ENCODE results near the gene ZKSCAN3. TPM values are rescaled to one million over a fixed set of nuclear protein-coding genes. Genes with fewer than 3 reads are reported as not detected.

ZKSCAN3 gene
- total and polyA plus RNA-seq, 2 experiments from 2014 or later = 1.6 to 3.0 TPM

- Histone ChIP-seq H3K27ac (no peak overlapping the region), H3K36me3 (ENCODE audit: low read depth) (no peaks in the 10 kb centered on the region), H3K9ac (no peak overlapping the region), H3K79me2 (ENCODE audit: insufficient read depth) (peaks cover 44% of the 10 kb centered on the region), H4K20me1 (ENCODE audit: insufficient read depth) (no peaks in the 10 kb centered on the region), H3K9me3 (ENCODE audit: low read depth) (no peaks in the 10 kb centered on the region), H3K27me3 (replicated peaks; ENCODE audit: insufficient read depth) (0 out of 2 replicates have a peak, but pooled peaks cover 6% of the 10 kb centered on the region), H3K4me1 (ENCODE audit: insufficient read depth) (peaks cover 7% of the 10 kb centered on the region; the same call in 1 of the 2 replicates), H2AFZ (no peak overlapping the region), H3K9me2 (ENCODE audit: insufficient read depth) (no peaks in the 10 kb centered on the region), H3F3A (ENCODE audit: insufficient read depth) (no peaks in the 10 kb centered on the region; the same call in none of the 2 replicates), H3K4me3 (no peak overlapping the region), H3K4me2 (ENCODE audit: unreplicated experiment) (no peak overlapping the region)
- TF ChIP-seq EZH2 (IDR thresholded peaks at IDR 0.05; ENCODE audit: insufficient read depth, poor library complexity, severe bottlenecking) (no peak), EZH2phosphoT487 (IDR thresholded peaks at IDR 0.05; ENCODE audit: insufficient read depth, low read depth) (no peak)
- in situ Hi-C loops (cut with MboI) = loop anchor here (25.0 kb wide), 1 partner anchor 1164 kb away; no protein-coding TSS in a partner anchor
- DNase-seq = no peak
- 72 to 85% methylated on average over 2 of the region's 2 CpGs for WGBS, 2 experiments (ENCODE audit: low coverage in 1 of 2, low lambda C conversion rate in 2 of 2, missing lambda C conversion rate in 2 of 2)
These were observed 1.8 kb downstream of the ZKSCAN3 start for GRCh38 chr6:28351493-28351925.

- H3K36me3 ChIP-seq (ENCODE audit: low read depth) = no peaks in the 10 kb centered on the region
- no peaks in the 10 kb centered on the region; the same call in none of the 2 replicates for H3F3A ChIP-seq (ENCODE audit: insufficient read depth)
- H3K9ac ChIP-seq = 0 out of 2 replicates have a peak overlapping the region, but pooled peaks have one; percentile 22
- H3K9me2 ChIP-seq (ENCODE audit: insufficient read depth) = no peaks in the 10 kb centered on the region
- TF ChIP-seq EZH2 (IDR thresholded peaks at IDR 0.05; ENCODE audit: insufficient read depth, poor library complexity, severe bottlenecking) = no peak
- TF ChIP-seq EZH2phosphoT487 (IDR thresholded peaks at IDR 0.05; ENCODE audit: insufficient read depth, low read depth) = no peak
- H3K4me2 ChIP-seq (ENCODE audit: unreplicated experiment) = no peak overlapping the region
- H3K4me1 ChIP-seq (ENCODE audit: insufficient read depth) = peaks cover 7% of the 10 kb centered on the region; the same call in 1 of the 2 replicates
- no peak overlapping the region for H3K27ac ChIP-seq
- no peaks in the 10 kb centered on the region for H4K20me1 ChIP-seq (ENCODE audit: insufficient read depth)
- in situ Hi-C loops (cut with MboI) = loop anchor here (25.0 kb wide), 1 partner anchor 1166 kb away; no protein-coding TSS in a partner anchor
- DNase-seq = no peak
- no peak overlapping the region for H2AFZ ChIP-seq
- WGBS, 2 experiments (ENCODE audit: low coverage in 1 of 2, low lambda C conversion rate in 2 of 2, missing lambda C conversion rate in 2 of 2) = 84 to 86% methylated on average over 3 of the region's 3 CpGs
- H3K27me3 ChIP-seq (replicated peaks; ENCODE audit: insufficient read depth) = no peaks in the 10 kb centered on the region
- H3K79me2 ChIP-seq (ENCODE audit: insufficient read depth) = peaks cover 44% of the 10 kb centered on the region
- H3K4me3 ChIP-seq = no peak overlapping the region
- H3K9me3 ChIP-seq (ENCODE audit: low read depth) = no peaks in the 10 kb centered on the region
These were observed 3.6 kb downstream of the ZKSCAN3 start for GRCh38 chr6:28353356-28353755.

DNA sequence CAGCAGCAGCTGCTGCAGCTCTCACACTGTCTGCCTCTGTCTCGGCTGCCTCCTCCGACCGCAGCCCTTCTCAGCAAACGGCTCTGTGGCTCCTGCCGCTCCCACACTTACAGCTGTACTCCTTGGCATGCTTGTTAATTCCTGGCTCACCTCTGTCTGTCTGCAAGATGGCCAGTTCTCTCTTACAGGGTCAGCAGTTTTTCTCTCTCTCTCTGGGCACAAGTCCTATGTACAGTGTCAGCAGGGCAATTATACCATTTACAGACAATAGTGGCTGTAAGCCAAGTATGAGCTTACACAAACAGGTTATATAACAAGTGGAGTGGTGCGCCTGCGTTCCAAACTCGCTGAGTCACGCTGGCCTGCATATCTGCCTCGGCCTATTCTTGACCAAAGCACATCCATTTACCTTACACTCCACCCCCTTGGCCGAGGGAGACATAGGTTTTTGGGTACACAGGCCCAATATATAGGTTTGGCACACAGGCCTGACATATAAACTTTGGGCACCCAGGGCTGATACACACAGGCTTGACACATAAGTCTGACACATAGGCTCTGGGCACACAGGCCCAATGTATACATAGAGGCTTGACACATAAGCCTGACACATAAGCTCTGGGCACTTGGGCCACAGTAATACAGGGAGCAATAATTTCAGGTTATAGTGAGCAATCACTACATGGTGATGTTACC, 4.4 kb downstream of the ZKSCAN3 start:
- Histone ChIP-seq H3K36me3 (ENCODE audit: low read depth) (no peaks in the 10 kb centered on the region), H3K27ac (no peak overlapping the region; the same call in 1 of the 2 replicates), H3K4me3 (no peak overlapping the region), H3K4me1 (ENCODE audit: insufficient read depth) (peaks cover 7% of the 10 kb centered on the region; the same call in 1 of the 2 replicates), H2AFZ (no peak overlapping the region), H3F3A (ENCODE audit: insufficient read depth) (no peaks in the 10 kb centered on the region; the same call in none of the 2 replicates), H3K9me3 (ENCODE audit: low read depth) (no peaks in the 10 kb centered on the region), H3K9me2 (ENCODE audit: insufficient read depth) (no peaks in the 10 kb centered on the region), H3K9ac (peak overlapping the region; percentile 22; the same call in 1 of the 2 replicates), H3K4me2 (ENCODE audit: unreplicated experiment) (no peak overlapping the region), H4K20me1 (ENCODE audit: insufficient read depth) (no peaks in the 10 kb centered on the region), H3K79me2 (ENCODE audit: insufficient read depth) (peaks cover 44% of the 10 kb centered on the region), H3K27me3 (replicated peaks; ENCODE audit: insufficient read depth) (no peaks in the 10 kb centered on the region)
- 66 to 73% methylated on average over 11 of the region's 11 CpGs for WGBS, 2 experiments (ENCODE audit: low coverage in 1 of 2, low lambda C conversion rate in 2 of 2, missing lambda C conversion rate in 2 of 2)
- in situ Hi-C loops (cut with MboI) = loop anchor here (25.0 kb wide), 1 partner anchor 1167 kb away; no protein-coding TSS in a partner anchor
- DNase-seq = peak; percentile 54
- no peak for TF ChIP-seq EZH2 (IDR thresholded peaks at IDR 0.05; ENCODE audit: insufficient read depth, poor library complexity, severe bottlenecking)
- no peak for TF ChIP-seq EZH2phosphoT487 (IDR thresholded peaks at IDR 0.05; ENCODE audit: insufficient read depth, low read depth)

DNA sequence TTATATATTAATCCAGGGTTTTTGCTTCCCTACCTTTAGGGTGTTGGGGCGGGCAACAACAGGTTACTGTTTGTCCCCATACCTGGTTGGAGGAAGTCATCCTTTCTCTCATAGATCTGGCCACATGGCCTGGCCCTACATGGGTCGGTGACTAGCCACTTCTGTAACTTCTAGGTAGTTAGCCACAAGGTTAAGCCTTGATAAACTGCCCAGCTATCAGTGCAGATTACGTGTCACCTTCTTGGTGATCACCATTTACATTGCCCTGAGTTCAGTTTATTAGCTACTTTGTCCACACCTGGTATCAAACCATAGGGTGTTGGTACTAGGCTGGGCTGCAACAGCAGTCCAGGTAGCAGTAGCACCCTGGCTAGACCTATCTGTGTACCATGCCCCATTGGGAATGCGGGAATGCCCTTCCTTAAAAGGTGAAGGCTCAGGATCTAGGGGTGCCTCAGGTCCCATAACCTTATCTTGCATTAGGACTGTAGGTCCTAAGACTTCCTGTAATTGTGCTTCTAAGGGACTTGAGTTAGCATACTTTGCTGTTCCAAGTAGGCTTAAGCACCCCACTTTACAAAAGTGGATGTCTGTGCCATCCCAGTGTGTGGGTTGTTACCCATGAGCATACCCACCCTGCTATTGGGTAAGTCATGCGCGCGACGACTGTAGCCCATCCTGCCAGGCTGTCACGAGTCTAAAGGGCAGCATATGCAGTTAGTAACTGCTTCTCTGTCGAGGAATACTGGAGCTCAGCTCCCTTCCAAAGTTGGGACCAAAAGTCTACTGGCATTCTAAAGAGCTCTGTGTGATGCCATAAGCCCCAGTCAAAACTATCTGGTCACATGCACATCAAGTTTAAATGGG, 5.2 kb downstream of the ZKSCAN3 start:
- DNase-seq = no peak
- in situ Hi-C loops (cut with MboI) = loop anchor here (25.0 kb wide), 1 partner anchor 1168 kb away; no protein-coding TSS in a partner anchor
- Histone ChIP-seq H3K36me3 (ENCODE audit: low read depth) (no peaks in the 10 kb centered on the region), H3K9me2 (ENCODE audit: insufficient read depth) (no peaks in the 10 kb centered on the region), H4K20me1 (ENCODE audit: insufficient read depth) (no peaks in the 10 kb centered on the region), H3K4me3 (peak overlapping the region; percentile 99), H3K9me3 (ENCODE audit: low read depth) (no peaks in the 10 kb centered on the region), H3K79me2 (ENCODE audit: insufficient read depth) (peaks cover 36% of the 10 kb centered on the region), H3K9ac (peak overlapping the region; percentile 84), H3K4me1 (ENCODE audit: insufficient read depth) (peaks cover 4% of the 10 kb centered on the region; the same call in 1 of the 2 replicates), H3K4me2 (ENCODE audit: unreplicated experiment) (peak overlapping the region; percentile 91), H3K27me3 (replicated peaks; ENCODE audit: insufficient read depth) (no peaks in the 10 kb centered on the region), H2AFZ (peak overlapping the region; percentile 97), H3K27ac (peak overlapping the region; percentile 74), H3F3A (ENCODE audit: insufficient read depth) (no peaks in the 10 kb centered on the region; the same call in none of the 2 replicates)
- TF ChIP-seq EZH2phosphoT487 (IDR thresholded peaks at IDR 0.05; ENCODE audit: insufficient read depth, low read depth) (no peak), EZH2 (IDR thresholded peaks at IDR 0.05; ENCODE audit: insufficient read depth, poor library complexity, severe bottlenecking) (no peak)
- whole genome bisulfite sequencing, 2 experiments (ENCODE audit: low coverage in 1 of 2, low lambda C conversion rate in 2 of 2, missing lambda C conversion rate in 2 of 2) = 74 to 75% methylated on average over 10 of the region's 10 CpGs
